ENCODE data around the gene GNG7. TPM values are rescaled to one million over a fixed set of nuclear protein-coding genes. Genes with fewer than 3 reads are reported as not detected.
"Not testable (repeated sequence)": the region's sequence is repeated elsewhere in the genome, so short reads cannot be mapped to it uniquely, and the experiment has no call there.

GNG7 gene
- total RNA-seq, 4 donors from 2014 or later = 1.3 to 3.9 (median 1.8) TPM

DNA sequence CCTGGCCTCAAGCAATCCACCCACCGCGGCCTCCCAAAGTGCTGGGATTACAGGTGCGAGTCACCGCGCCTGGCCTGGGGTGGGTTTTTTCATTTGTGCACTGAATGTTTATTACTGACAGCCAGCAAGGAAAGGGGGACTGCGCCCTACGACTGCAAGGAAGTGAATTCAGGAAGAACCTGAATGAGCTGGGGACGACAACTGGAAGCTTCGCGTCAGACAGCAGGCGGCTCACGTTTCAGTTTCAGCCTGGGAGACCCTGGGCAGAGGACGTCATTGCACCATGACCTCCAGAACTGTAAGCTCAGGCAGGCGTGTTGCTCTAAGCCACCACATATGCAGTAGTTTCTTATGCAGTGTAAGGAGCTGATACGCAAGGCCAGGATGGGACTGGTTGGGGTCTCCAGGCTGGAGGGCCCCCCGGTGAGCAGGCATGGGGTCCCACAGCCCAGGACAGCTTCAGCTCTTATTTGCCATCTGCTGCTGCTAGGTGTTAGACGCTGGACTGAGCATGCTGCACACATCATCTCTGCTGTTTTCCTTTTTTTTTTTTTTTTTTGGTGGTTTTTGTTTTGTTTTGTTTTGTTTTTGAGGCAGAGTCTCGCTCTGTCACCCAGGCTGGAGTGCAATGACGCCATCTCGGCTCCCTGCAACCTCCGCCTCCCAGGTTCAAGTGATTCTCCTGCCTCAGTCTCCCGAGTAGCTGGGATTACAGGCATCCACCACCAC is 160.0 kb downstream of the GNG7 start:
- DNase-seq (ENCODE audit: low spot score) = no peak
- no peak for ATAC-seq (ENCODE audit: low FRiP score)
- TF ChIP-seq, protein P1, sequence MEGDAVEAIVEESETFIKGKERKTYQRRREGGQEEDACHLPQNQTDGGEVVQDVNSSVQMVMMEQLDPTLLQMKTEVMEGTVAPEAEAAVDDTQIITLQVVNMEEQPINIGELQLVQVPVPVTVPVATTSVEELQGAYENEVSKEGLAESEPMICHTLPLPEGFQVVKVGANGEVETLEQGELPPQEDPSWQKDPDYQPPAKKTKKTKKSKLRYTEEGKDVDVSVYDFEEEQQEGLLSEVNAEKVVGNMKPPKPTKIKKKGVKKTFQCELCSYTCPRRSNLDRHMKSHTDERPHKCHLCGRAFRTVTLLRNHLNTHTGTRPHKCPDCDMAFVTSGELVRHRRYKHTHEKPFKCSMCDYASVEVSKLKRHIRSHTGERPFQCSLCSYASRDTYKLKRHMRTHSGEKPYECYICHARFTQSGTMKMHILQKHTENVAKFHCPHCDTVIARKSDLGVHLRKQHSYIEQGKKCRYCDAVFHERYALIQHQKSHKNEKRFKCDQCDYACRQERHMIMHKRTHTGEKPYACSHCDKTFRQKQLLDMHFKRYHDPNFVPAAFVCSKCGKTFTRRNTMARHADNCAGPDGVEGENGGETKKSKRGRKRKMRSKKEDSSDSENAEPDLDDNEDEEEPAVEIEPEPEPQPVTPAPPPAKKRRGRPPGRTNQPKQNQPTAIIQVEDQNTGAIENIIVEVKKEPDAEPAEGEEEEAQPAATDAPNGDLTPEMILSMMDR (IDR thresholded peaks at IDR 0.05) = no peak

DNA sequence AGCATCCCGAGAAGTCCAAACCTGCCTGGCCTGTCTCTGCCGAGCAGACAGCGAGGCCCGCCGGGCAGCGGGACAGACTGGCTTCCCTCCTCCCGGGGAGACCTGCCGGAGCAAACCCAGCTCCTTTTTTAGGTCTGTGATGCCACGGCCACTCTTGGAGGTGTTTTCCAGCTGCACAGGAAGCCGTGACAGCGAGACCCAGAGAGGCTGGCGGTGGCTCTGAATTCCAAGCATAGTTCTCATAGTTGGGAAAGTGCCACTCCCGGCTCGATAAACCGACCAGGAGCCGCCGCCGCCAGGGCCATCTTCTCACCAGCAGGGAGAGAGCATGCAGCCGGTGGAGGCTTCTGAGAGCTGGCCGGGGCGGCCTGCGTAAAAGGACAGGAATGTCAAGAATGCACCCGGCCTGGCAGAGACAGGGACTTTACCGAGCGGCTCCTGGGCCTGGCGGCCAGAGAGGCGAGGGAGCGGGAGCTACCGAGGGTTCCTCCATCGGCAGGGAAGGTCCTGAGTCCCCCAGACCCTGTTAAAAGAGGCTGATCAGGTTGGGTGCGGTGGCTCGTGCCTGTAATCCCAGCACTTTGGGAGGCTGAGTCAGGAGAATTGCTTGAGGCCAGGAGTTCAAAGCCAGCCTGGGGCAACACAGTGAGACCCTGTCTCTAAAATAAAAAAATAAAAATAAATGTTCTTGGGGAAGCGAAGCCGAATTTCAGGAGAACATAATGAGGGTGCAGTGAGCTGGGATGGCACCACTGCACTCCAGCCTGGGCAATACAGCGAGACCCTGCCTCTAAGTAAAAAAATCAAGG is 161.6 kb downstream of the GNG7 start:
- ATAC-seq (ENCODE audit: low FRiP score) = peak; percentile 77
- no peak for DNase-seq (ENCODE audit: low spot score)
- TF ChIP-seq, protein P1 (IDR thresholded peaks at IDR 0.05) = no peak

DNA sequence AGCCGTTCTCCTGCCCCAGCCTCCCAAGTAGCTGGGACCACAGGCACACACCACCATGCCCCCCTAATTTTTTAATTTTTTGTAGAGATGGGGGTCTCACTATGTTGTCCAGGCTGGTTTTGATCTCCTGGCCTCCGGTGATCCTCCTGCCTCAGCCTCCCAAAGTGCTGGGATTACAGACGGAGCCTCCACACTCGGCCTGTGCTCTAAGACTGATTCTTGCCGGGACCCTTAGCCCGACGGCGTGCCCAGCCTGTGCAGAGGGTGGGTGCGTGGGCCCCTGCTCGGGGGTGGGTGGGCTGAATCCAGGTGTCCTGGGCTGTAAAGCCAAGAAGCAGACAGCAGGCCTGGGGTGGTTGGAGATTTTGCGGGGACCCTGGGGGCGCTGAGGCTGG is 162.2 kb downstream of the GNG7 start:
- ATAC-seq (ENCODE audit: low FRiP score) (no peak), DNase-seq (ENCODE audit: low spot score) (no peak)
- TF ChIP-seq, protein P1 (IDR thresholded peaks at IDR 0.05) = no peak

DNA sequence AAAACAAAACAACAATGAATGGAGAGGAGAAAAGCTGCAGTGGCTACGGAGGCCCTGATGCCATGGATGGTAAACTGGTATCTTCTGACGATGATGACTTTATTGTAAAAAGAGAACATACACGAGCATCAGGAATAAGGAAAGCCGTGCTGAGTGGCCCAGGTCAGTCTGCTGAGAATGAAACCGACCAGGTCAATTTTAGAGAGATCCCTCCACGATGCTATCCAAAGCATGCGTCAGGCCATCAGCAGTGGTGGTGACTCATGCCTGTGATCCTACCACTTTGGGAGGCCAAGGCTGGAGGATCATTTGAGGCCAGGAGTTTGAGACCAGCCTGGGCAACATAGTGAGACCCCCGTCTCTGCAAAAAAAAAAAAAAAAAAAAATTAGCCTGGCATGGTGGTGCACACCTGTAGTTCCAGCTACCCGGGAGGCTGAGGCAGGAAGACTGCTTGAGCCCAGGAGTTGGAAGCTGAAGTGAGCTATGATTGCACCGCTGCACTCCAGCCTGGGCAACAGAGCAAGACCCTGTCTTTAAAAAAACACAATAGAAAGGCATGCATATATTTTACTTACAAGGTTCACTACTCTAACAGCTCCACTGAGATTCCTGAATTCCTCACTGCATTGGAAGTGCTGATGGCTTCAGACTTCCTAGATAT is 164.3 kb downstream of the GNG7 start:
- TF ChIP-seq, protein P1 (IDR thresholded peaks at IDR 0.05) = no peak
- DNase-seq (ENCODE audit: low spot score) (no peak), ATAC-seq (ENCODE audit: low FRiP score) (no peak)

DNA sequence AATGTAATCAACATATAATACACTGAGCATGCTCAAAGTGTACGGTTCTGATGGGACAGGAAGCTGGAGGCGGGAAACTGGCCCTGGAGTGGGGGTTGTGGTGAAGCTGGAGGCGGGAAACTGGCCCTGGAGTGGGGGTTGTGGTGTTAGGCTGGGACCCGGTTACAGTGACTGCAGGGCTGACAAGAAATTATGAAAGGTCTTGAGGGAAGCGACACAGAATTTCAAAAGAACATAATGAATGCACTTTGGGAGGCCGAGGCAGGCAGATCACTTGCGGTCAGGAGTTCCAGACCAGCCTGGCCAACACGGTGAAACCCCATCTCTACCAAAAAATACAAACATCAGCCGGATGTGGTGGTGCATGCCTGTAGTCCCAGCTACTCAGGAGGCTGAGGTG is 164.9 kb downstream of the GNG7 start:
- not testable (repeated sequence) for DNase-seq (ENCODE audit: low spot score); ATAC-seq (ENCODE audit: low FRiP score)

DNA sequence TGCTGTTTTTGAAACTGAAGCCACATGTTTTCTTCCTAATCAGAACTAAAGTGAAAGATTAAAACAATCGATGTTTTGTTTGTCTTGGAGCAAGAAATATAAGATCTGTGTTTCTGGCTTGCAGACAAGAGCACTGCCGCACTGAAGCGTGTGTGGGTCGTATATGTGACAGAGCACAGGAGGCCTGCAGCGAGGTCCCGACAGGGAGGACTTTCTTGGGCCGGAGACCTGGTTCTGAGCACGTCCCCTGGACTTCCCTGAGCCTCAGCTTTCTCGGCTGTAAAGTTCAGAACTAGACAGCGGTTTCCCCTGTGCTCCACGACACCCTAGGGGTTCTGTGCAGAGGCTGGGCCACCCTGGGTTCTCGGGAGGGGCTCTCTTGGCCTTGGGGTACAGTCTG is 166.0 kb downstream of the GNG7 start:
- TF ChIP-seq, protein P1 (IDR thresholded peaks at IDR 0.05) = no peak
- no peak for DNase-seq (ENCODE audit: low spot score)
- no peak for ATAC-seq (ENCODE audit: low FRiP score)

DNA sequence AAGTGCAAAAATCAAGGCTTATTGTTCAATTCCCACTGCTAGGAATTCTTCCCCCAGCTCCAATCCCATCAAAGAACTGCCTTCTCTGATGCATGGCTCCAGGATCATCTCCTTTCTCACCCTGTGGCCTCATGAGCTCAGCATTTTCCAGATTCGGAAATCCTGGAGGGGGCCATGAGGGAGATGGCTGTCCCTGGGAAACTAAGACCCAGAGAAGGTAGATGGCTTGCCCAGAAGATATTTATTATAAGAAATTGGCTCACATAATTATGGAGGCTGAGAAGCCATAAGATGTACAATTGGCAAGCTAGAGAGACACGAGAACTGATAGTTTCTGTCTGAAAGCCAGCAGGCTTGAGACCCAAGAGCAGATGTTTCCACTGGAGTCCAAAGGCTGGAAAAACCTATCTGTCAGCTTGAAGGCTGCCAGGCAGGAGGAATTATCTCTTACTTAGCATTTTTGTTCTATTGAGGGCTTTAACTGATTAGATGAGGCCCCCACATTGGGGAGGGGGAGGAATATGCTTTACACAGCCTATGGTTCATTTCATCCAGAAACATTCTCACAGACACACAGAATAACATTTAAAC is 168.0 kb downstream of the GNG7 start:
- no peak for DNase-seq (ENCODE audit: low spot score)
- TF ChIP-seq, protein P1 (IDR thresholded peaks at IDR 0.05) = no peak
- no peak for ATAC-seq (ENCODE audit: low FRiP score)
